Measurements from ENCODE around the gene SLC25A44. TPM values are rescaled to one million over a fixed set of nuclear protein-coding genes. Genes with fewer than 3 reads are reported as not detected.
"Not testable (repeated sequence)": the region's sequence is repeated elsewhere in the genome, so short reads cannot be mapped to it uniquely, and the experiment has no call there.

Gene SLC25A44
- total RNA-seq, 2 donors from 2014 or later: 21.3 to 30.3 TPM

- ATAC-seq (no peak), DNase-seq (no peak)
- intact Hi-C loops (cut with DNase I, micrococcal nuclease): no loop called here
Observed at GRCh38 chr1:156193208-156193487, 756 bp upstream of the SLC25A44 start.

GRCh38 chr1:156194300-156194652, 372 bp downstream of the SLC25A44 start:
- DNase-seq: no peak
- ATAC-seq: no peak
- intact Hi-C loops (cut with DNase I, micrococcal nuclease): no loop called here

- intact Hi-C loops (cut with DNase I, micrococcal nuclease): no loop called here
- no peak for DNase-seq
- no peak for ATAC-seq
Observed at GRCh38 chr1:156195853-156196252, 1.9 kb downstream of the SLC25A44 start.

GRCh38 chr1:156196445-156196844, 2.5 kb downstream of the SLC25A44 start:
- intact Hi-C loops (cut with DNase I, micrococcal nuclease): no loop called here
- DNase-seq (no peak), ATAC-seq (no peak)

GRCh38 chr1:156198831-156199349, 5.0 kb downstream of the SLC25A44 start:
- intact Hi-C loops (cut with DNase I, micrococcal nuclease): no loop called here
- DNase-seq: no peak
- no peak for ATAC-seq

GRCh38 chr1:156200044-156200443, 6.1 kb downstream of the SLC25A44 start:
- no peak for ATAC-seq
- no peak for DNase-seq
- intact Hi-C loops (cut with DNase I, micrococcal nuclease): no loop called here

GRCh38 chr1:156203331-156203730, 9.4 kb downstream of the SLC25A44 start:
- DNase-seq (no peak), ATAC-seq (no peak)
- intact Hi-C loops (cut with DNase I, micrococcal nuclease): no loop called here

GRCh38 chr1:156204686-156205085, 10.8 kb downstream of the SLC25A44 start:
- intact Hi-C loops (cut with DNase I, micrococcal nuclease): no loop called here
- DNase-seq (no peak), ATAC-seq (no peak)

- DNase-seq (no peak), ATAC-seq (no peak)
- intact Hi-C loops (cut with DNase I, micrococcal nuclease): no loop called here
Observed at GRCh38 chr1:156211243-156211642, 17.3 kb downstream of the SLC25A44 start.

- intact Hi-C loops (cut with DNase I, micrococcal nuclease): no loop called here
- no peak for ATAC-seq
- DNase-seq: no peak
Observed at GRCh38 chr1:156212130-156212529, 18.2 kb downstream of the SLC25A44 start.

GRCh38 chr1:156212833-156213643, 19.1 kb downstream of the SLC25A44 start, which contains the start of gene PMF1:
Gene PMF1 (plus strand): TSS chr1:156213007. CDS start chr1:156213016, 9 bp downstream.
- intact Hi-C loops (cut with DNase I, micrococcal nuclease): no loop called here
- ATAC-seq (peak; percentile 96), DNase-seq (peak; percentile 98)

- intact Hi-C loops (cut with DNase I, micrococcal nuclease): no loop called here
- DNase-seq (no peak), ATAC-seq (no peak)
Observed at GRCh38 chr1:156213644-156213966, 19.7 kb downstream of the SLC25A44 start.

- ATAC-seq (no peak), DNase-seq (no peak)
- intact Hi-C loops (cut with DNase I, micrococcal nuclease): no loop called here
Observed at GRCh38 chr1:156214024-156214748, 20.3 kb downstream of the SLC25A44 start.

- ATAC-seq; DNase-seq; intact Hi-C loops (cut with DNase I, micrococcal nuclease): not testable (repeated sequence)
Observed at GRCh38 chr1:156216361-156217086, 22.6 kb downstream of the SLC25A44 start.

- intact Hi-C loops (cut with DNase I, micrococcal nuclease): no loop called here
- DNase-seq (no peak), ATAC-seq (no peak)
Observed at GRCh38 chr1:156217871-156218270, 24.0 kb downstream of the SLC25A44 start.

- no peak for DNase-seq
- ATAC-seq: no peak
- intact Hi-C loops (cut with DNase I, micrococcal nuclease): no loop called here
Observed at GRCh38 chr1:156220226-156220625, 26.3 kb downstream of the SLC25A44 start.

- intact Hi-C loops (cut with DNase I, micrococcal nuclease): no loop called here
- DNase-seq (no peak), ATAC-seq (no peak)
Observed at GRCh38 chr1:156221986-156222692, 28.2 kb downstream of the SLC25A44 start.

GRCh38 chr1:156225677-156226014, 31.7 kb downstream of the SLC25A44 start:
- DNase-seq (no peak), ATAC-seq (no peak)
- intact Hi-C loops (cut with DNase I, micrococcal nuclease): loop anchor here (2.0 to 5.0 kb wide), 3 partner anchors 78 to 137 kb away; no protein-coding TSS in a partner anchor

- DNase-seq: no peak
- ATAC-seq: no peak
- intact Hi-C loops (cut with DNase I, micrococcal nuclease): loop anchor here (5.0 kb wide), 2 partner anchors 79 to 134 kb away; no protein-coding TSS in a partner anchor
Observed at GRCh38 chr1:156226116-156226538, 32.2 kb downstream of the SLC25A44 start.
